Measurements from ENCODE around the gene F2RL1.
A peak's percentile ranks its signal among the peaks of the same experiment; 100 is the strongest.
"Not testable (repeated sequence)": the region's sequence is repeated elsewhere in the genome, so short reads cannot be mapped to it uniquely, and the experiment has no call there.

The F2RL1 gene

GRCh38 chr5:76818844-76819831 lies at the start of gene F2RL1:
TSS of gene F2RL1 (plus strand) at chr5:76819030. CDS start at chr5:76819183, 153 bp downstream.
- ATAC-seq (peak; percentile 58), DNase-seq (peak; percentile 48)

GRCh38 chr5:76771041-76771440 lies 47.8 kb upstream of the F2RL1 start:
- DNase-seq, ATAC-seq: not testable (repeated sequence)

- DNase-seq (no peak), ATAC-seq (no peak)
These were observed 47.0 kb upstream of the F2RL1 start for GRCh38 chr5:76771705-76772405.

GRCh38 chr5:76775921-76776320 lies 42.9 kb upstream of the F2RL1 start:
- DNase-seq (no peak), ATAC-seq (no peak)

GRCh38 chr5:76776391-76776790 lies 42.4 kb upstream of the F2RL1 start:
- DNase-seq (no peak), ATAC-seq (no peak)

- ATAC-seq, DNase-seq: not testable (repeated sequence)
These were observed 38.2 kb upstream of the F2RL1 start for GRCh38 chr5:76780616-76781015.

- DNase-seq = no peak
- ATAC-seq = no peak
These were observed 37.1 kb upstream of the F2RL1 start for GRCh38 chr5:76781775-76782174.

GRCh38 chr5:76782444-76782843 lies 36.4 kb upstream of the F2RL1 start:
- no peak for ATAC-seq
- DNase-seq = no peak

GRCh38 chr5:76787237-76787636 lies 31.6 kb upstream of the F2RL1 start:
- ATAC-seq = no peak
- DNase-seq = no peak

GRCh38 chr5:76788362-76788761 lies 30.5 kb upstream of the F2RL1 start:
- DNase-seq (no peak), ATAC-seq (no peak)

GRCh38 chr5:76789275-76789674 lies 29.6 kb upstream of the F2RL1 start:
- ATAC-seq, DNase-seq: not testable (repeated sequence)

GRCh38 chr5:76789991-76790581 lies 28.7 kb upstream of the F2RL1 start:
- no peak for ATAC-seq
- DNase-seq = no peak

- ATAC-seq = peak; percentile 77
These were observed 28.1 kb upstream of the F2RL1 start for GRCh38 chr5:76790632-76791290.

GRCh38 chr5:76791461-76791860 lies 27.4 kb upstream of the F2RL1 start:
- ATAC-seq = no peak
- no peak for DNase-seq

More at GRCh38 chr5:76790632-76791290, 28.1 kb upstream of the F2RL1 start:
- no peak for DNase-seq

- ATAC-seq = no peak
These were observed 24.0 kb upstream of the F2RL1 start for GRCh38 chr5:76794871-76795270.

GRCh38 chr5:76799588-76799987 lies 19.2 kb upstream of the F2RL1 start:
- ATAC-seq (no peak), DNase-seq (no peak)

More at GRCh38 chr5:76794871-76795270, 24.0 kb upstream of the F2RL1 start:
- no peak for DNase-seq

GRCh38 chr5:76800579-76800978 lies 18.3 kb upstream of the F2RL1 start:
- DNase-seq (no peak), ATAC-seq (no peak)

GRCh38 chr5:76801159-76801802 lies 17.5 kb upstream of the F2RL1 start:
- DNase-seq (no peak), ATAC-seq (no peak)

GRCh38 chr5:76801803-76802195 lies 17.0 kb upstream of the F2RL1 start:
- ATAC-seq = no peak
- DNase-seq = no peak

- ATAC-seq = no peak
These were observed 14.6 kb upstream of the F2RL1 start for GRCh38 chr5:76804266-76804665.

GRCh38 chr5:76805821-76806505 lies 12.9 kb upstream of the F2RL1 start:
- ATAC-seq = no peak
- no peak for DNase-seq

More at GRCh38 chr5:76804266-76804665, 14.6 kb upstream of the F2RL1 start:
- DNase-seq = no peak

Data from stimulated activated naive CD8-positive, alpha-beta T cell treated with anti-CD3 and anti-CD28 coated beads, Interleukin-15, Interleukin-2, amounts not matched to agents 100 U/mL and 50 U/mL, for 24 hours (primary cell).